NCI-H446 (cell line): ENCODE measurements around the gene EDEM3.
"Not testable (repeated sequence)": the region's sequence is repeated elsewhere in the genome, so short reads cannot be mapped to it uniquely, and the experiment has no call there.

Source experiments
- DNase-seq, 2 experiments: peaks; one replicate each; lab custom pipeline; 2025; lab: John Stamatoyannopoulos, UW

Gene EDEM3

GRCh38 chr1:184754476-184755225 is at the start of gene EDEM3:
EDEM3 (minus strand) TSS chr1:184754858; CDS start chr1:184754646, 212 bp downstream.
- peak; percentile 99 for DNase-seq

- no peak for DNase-seq
Measured at GRCh38 chr1:184804220-184804619, 49.6 kb upstream of the EDEM3 start.

GRCh38 chr1:184803180-184803492 is 48.5 kb upstream of the EDEM3 start:
- DNase-seq: no peak

- no peak for DNase-seq
Measured at GRCh38 chr1:184802354-184803179, 47.9 kb upstream of the EDEM3 start.

- peak in 1 of 2 experiments; percentile 40 for DNase-seq
Measured at GRCh38 chr1:184801503-184801902, 46.8 kb upstream of the EDEM3 start.

GRCh38 chr1:184800876-184801275 is 46.2 kb upstream of the EDEM3 start:
- no peak for DNase-seq

GRCh38 chr1:184793967-184794366 is 39.3 kb upstream of the EDEM3 start:
- DNase-seq: no peak

GRCh38 chr1:184792450-184792969 is 37.9 kb upstream of the EDEM3 start:
- DNase-seq: peak in 1 of 2 experiments; percentile 75

- DNase-seq: no peak
Measured at GRCh38 chr1:184791550-184791900, 36.9 kb upstream of the EDEM3 start.

GRCh38 chr1:184790642-184791549 is 36.2 kb upstream of the EDEM3 start:
- DNase-seq: peak in 1 of 2 experiments; percentile 7

- DNase-seq: no peak
Measured at GRCh38 chr1:184789884-184790283, 35.2 kb upstream of the EDEM3 start.

GRCh38 chr1:184788970-184789369 is 34.3 kb upstream of the EDEM3 start:
- DNase-seq: no peak

GRCh38 chr1:184785529-184785928 is 30.9 kb upstream of the EDEM3 start:
- DNase-seq: no peak

- DNase-seq: not testable (repeated sequence)
Measured at GRCh38 chr1:184783723-184784122, 29.1 kb upstream of the EDEM3 start.

- DNase-seq: no peak
Measured at GRCh38 chr1:184781941-184782340, 27.3 kb upstream of the EDEM3 start.

- no peak for DNase-seq
Measured at GRCh38 chr1:184775885-184776284, 21.2 kb upstream of the EDEM3 start.

- no peak for DNase-seq
Measured at GRCh38 chr1:184775329-184775728, 20.7 kb upstream of the EDEM3 start.

GRCh38 chr1:184773762-184774320 is 19.2 kb upstream of the EDEM3 start:
- DNase-seq: no peak

- no peak for DNase-seq
Measured at GRCh38 chr1:184771190-184771691, 16.6 kb upstream of the EDEM3 start.

- no peak for DNase-seq
Measured at GRCh38 chr1:184770181-184770979, 15.7 kb upstream of the EDEM3 start.

GRCh38 chr1:184769241-184769640 is 14.6 kb upstream of the EDEM3 start:
- DNase-seq: no peak
